Neural crest cell (in vitro differentiated cells): ENCODE data around the gene UGGT2. TPM values are rescaled to one million over a fixed set of nuclear protein-coding genes. Genes with fewer than 3 reads are reported as not detected.
"Not testable (repeated sequence)": the region's sequence is repeated elsewhere in the genome, so short reads cannot be mapped to it uniquely, and the experiment has no call there.

Experiments used
- DNase-seq: peaks from one replicate; pipeline ENCODE4 v3.0.0; 2021; ENCODE audit warnings: low read depth, mixed read lengths, low spot score
- H3K27ac Mint-ChIP-seq: one replicate; pipeline ENCODE4 v1.8.0; 2021; ENCODE audit warnings: mild to moderate bottlenecking, mixed read lengths; ENCODE audit not compliant: unreplicated experiment
- H3K27me3 Mint-ChIP-seq: 2 replicates; pipeline ENCODE4 v1.8.0; 2021; ENCODE audit warnings: low read depth, mild to moderate bottlenecking, mixed read lengths
- H3K36me3 Mint-ChIP-seq: 2 replicates; pipeline ENCODE4 v1.8.0; 2021; ENCODE audit warnings: low read depth, mild to moderate bottlenecking, mixed read lengths
- H3K4me1 Mint-ChIP-seq: 2 replicates; pipeline ENCODE4 v1.8.0; 2021; ENCODE audit warnings: mixed read lengths
- H3K4me3 Mint-ChIP-seq: one replicate; pipeline ENCODE4 v1.8.0; 2021; ENCODE audit warnings: mild to moderate bottlenecking, mixed read lengths
- H3K9me3 Mint-ChIP-seq: 2 replicates; pipeline ENCODE4 v1.8.0; 2021; ENCODE audit warnings: mixed read lengths
- CTCF ChIP-seq: fragments of 200-600 bp; sonication (generic); conservative IDR thresholded peaks from 2 replicates; pipeline ENCODE4 v1.5.0; 2021; ENCODE audit warnings: antibody characterized with exemption, mild to moderate bottlenecking
- total RNA-seq: library from RNA; stranded (reverse); gene quantifications from 2 replicates; pipeline ENCODE4 v1.2.1, GENCODE V29; 2021

The UGGT2 gene
- total RNA-seq, 1 donor from 2014 or later, result 32.9 TPM

GRCh38 chr13:95783747-95784146 is 269.5 kb downstream of the UGGT2 start:
- Mint-ChIP-seq H3K36me3 (peaks cover 27% of the 10 kb centered on the region), H3K4me3 (no peak overlapping the region), H3K27me3 (no peaks in the 10 kb centered on the region), H3K9me3 (peaks cover 7% of the 10 kb centered on the region), H3K27ac (no peak overlapping the region), H3K4me1 (no peaks in the 10 kb centered on the region)
- DNase-seq, result no peak
- TF ChIP-seq CTCF, result no peak

- DNase-seq, H3K4me1 Mint-ChIP-seq, H3K4me3 Mint-ChIP-seq, H3K9me3 Mint-ChIP-seq, H3K27me3 Mint-ChIP-seq, H3K27ac Mint-ChIP-seq: not testable (repeated sequence)
- H3K36me3 Mint-ChIP-seq, result peaks cover 19% of the 10 kb centered on the region
These were observed 271.3 kb downstream of the UGGT2 start for GRCh38 chr13:95781940-95782339.

DNA sequence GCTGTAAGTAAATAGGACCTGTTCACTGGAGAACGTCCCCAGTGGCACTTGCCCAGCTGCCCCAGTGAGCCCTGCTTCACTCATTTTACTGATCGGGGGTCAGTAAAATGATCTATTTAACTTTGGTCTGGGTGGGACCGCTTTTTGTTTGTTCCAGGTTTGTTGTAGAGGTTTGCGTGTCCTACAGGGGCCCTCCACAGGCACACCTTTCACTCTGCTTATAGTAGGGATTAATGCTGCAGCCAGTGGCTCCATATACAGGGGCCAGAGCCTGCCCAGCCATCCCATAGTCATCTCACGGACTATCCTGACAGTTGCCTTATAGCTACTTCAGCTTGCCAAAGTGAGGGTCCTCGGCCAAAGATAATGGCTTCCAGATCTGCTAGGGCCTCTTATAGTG is 272.2 kb downstream of the UGGT2 start:
- no peak for TF ChIP-seq CTCF
- Mint-ChIP-seq H3K4me1 (no peaks in the 10 kb centered on the region), H3K27ac (no peak overlapping the region), H3K9me3 (peaks cover 7% of the 10 kb centered on the region), H3K27me3 (no peaks in the 10 kb centered on the region), H3K4me3 (no peak overlapping the region), H3K36me3 (peaks cover 19% of the 10 kb centered on the region)
- no peak for DNase-seq

- peaks cover 7% of the 10 kb centered on the region for H3K9me3 Mint-ChIP-seq
- peaks cover 17% of the 10 kb centered on the region for H3K36me3 Mint-ChIP-seq
- no peak overlapping the region for H3K4me3 Mint-ChIP-seq
- H3K27me3 Mint-ChIP-seq, result no peaks in the 10 kb centered on the region
- no peak for DNase-seq
- no peaks in the 10 kb centered on the region for H3K4me1 Mint-ChIP-seq
- no peak for TF ChIP-seq CTCF
- H3K27ac Mint-ChIP-seq, result no peak overlapping the region
These were observed 273.7 kb downstream of the UGGT2 start for GRCh38 chr13:95779522-95779921.

DNA sequence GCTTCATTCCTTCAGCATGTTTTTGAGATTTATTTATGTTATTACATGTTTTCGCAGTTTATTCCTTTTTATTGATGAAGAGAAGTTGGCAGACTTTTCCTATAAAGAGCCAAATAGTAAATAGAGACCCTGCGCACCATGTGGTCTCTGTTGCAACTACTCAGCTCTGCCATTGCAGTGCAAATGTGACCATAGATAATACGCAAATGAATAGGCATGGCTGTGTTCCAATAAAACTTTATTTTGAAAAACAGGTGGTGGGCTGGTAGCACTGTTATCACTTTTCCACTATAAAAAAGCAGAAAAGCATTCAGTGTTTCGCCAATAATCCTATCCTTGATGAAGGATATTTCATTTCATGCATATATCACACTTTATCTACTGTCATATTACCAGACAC is 281.3 kb downstream of the UGGT2 start:
- Mint-ChIP-seq H3K27me3 (no peaks in the 10 kb centered on the region), H3K36me3 (peaks cover 7% of the 10 kb centered on the region)
- no peak for TF ChIP-seq CTCF

DNA sequence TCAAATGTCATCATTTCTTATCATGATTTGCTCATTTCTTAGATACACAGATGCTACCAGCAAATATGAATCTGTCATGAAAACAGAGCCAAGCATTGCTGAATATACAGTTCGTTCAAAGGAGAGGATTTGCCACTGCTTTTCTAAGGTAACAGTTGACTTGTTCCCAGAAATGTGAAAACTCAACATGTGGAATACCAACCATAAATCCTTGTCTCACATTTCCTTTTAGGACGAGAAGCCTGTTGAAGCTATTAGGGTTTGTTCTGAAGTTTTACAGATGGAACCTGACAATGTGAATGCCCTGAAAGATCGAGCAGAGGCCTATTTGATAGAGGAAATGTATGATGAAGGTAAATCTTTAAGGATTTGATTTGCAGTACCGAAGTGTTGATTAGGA is 289.6 kb downstream of the UGGT2 start:
- DNase-seq, result no peak
- no peak overlapping the region for H3K4me3 Mint-ChIP-seq
- H3K27me3 Mint-ChIP-seq, result no peaks in the 10 kb centered on the region
- no peaks in the 10 kb centered on the region for H3K4me1 Mint-ChIP-seq
- peaks cover 9% of the 10 kb centered on the region for H3K36me3 Mint-ChIP-seq
- peaks cover 3% of the 10 kb centered on the region for H3K9me3 Mint-ChIP-seq
- H3K27ac Mint-ChIP-seq, result no peak overlapping the region
- TF ChIP-seq CTCF, result no peak

More for the DNA sequence above, 281.3 kb downstream of the UGGT2 start:
- Mint-ChIP-seq H3K27ac (no peak overlapping the region), H3K9me3 (peaks cover 3% of the 10 kb centered on the region), H3K4me3 (no peak overlapping the region), H3K4me1 (no peaks in the 10 kb centered on the region)
- no peak for DNase-seq

GRCh38 chr13:95762626-95763025 is 290.6 kb downstream of the UGGT2 start:
- H3K4me3 Mint-ChIP-seq, H3K27ac Mint-ChIP-seq, DNase-seq, H3K4me1 Mint-ChIP-seq, H3K9me3 Mint-ChIP-seq, H3K36me3 Mint-ChIP-seq, H3K27me3 Mint-ChIP-seq: not testable (repeated sequence)
